NCI-H446 (cell line): ENCODE data around the gene LARP4B.
"Not testable (repeated sequence)": the region's sequence is repeated elsewhere in the genome, so short reads cannot be mapped to it uniquely, and the experiment has no call there.

Experiments used
- DNase-seq, 2 experiments: peaks; one replicate each; lab custom pipeline; 2025; lab: John Stamatoyannopoulos, UW

The LARP4B gene

DNA sequence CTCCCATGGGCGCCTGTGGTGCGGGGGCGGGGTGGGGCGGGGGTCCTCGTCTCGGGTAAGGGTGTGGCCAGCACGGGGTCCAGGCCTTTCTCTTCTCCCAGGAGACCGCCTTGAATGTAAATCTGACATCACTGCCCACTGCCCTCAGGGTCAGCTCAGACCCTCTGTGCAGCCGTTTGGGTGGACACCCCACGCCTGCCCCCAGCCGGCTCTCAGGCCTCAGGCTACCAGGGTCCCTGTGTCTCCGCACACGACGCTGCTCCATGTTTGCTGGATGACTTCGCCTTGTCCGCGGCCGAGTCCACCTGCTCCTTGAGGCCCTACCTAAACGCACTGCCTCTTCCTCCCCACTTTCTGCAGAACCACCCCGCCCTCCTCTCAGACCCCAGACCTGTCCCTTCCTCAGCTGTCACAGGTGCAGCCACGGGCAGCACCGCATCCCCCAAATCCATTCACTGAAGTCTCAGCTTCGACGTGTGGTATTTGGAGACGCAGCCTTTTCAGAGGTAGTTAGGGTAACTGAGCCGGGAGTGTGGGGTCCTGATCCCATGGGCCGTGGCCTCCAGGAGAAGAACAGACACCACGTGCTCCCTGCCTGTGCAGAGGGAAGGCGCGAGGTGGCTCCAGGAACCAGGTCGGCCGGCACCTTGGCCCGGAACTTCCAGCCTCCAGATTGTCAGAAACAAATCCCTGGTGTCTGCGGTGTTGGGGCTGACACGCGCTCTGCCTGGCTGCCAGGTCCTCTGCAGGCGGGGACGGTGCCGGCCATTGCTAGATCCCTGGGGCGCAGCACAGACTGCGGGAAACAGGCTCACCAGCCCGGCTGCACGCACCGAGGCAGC is 144.7 kb downstream of the LARP4B start:
- no peak for DNase-seq

DNA sequence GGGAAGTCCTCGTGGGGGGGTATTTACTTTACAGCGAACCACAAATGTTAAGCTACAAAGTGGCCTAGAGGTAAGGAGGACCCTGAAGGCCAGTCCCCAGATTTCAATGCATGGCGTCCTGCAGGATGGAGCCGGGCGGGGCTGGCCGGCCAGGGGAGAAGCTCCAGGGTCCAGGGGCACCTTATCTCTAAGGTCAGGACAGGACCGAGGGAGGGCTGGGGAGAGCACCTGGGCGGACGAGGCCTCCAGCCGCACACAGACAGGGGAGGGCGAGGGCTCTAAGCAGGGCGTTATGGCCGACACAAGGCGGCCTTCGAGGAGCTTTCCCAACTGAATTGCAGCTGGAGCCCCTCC is 145.7 kb downstream of the LARP4B start:
- no peak for DNase-seq

DNA sequence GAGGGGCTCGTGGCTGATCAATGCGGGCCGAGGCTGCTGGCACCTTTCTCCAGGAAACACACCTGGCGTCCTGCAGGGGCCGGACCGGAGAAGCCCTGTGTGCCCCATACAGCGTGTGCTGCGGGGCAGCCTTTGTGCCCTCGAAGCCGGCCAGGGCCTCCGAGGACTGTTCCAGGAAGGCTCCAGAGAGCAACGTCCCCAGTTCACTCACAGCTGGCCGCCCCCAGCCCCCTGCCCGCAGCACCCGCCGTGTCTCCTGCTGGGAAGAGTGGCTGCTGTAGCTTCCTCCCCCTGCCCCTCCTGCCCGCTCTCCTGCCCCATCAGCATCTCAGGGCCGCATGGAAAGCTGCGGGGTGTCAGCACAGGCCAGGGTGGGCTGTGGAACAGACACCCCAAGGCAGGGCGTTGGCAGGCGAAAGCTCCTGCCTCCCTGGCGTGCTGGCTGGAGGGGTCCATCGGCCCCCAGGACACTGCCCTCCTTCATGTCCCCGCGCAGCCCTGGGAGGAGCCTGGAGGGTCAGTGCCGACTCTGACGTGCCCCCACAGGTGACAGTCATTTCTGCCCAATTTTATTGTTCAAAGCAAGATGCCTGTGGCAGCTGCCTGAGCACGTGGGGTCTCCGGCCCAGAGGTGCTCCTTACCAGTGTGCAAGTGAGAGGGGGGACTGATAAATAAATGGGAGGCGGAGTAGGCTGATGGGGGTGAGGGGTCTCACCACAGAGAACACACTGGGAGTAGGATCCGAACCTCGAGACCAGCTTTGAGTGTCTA is 146.2 kb downstream of the LARP4B start:
- DNase-seq, result no peak

DNA sequence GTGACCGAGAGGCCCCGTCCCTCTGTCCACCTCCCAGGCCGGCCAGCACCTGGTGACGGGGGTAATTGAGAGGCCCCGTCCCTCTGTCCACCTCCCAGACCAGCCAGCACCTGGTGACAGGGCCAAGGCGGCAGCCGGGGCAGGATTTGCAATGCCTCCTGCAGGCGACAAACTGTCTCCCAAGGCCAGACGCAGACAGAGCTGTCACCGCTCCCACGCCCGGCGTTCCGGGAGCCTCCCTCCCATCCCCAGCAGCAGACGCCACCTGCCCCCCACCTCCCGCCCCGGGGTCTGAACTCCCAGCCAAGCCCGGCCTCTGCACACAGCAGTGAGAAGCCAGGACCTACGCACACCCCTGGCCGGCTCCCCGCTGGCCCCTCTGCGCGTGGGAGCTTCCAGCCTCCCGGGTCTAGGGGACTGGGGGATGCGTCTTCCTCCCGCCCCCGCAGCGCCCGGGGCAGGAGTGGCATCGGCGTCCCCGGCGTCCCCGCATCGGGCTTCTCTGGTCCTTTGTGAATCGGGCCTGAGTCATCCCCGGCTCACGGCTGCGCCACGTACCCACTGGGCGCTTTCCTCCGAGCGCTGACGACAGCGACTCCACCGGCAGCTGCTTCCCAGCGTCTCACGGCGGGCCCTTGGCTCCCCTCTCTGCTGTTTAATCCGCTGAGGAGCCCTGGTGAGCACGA is 147.0 kb downstream of the LARP4B start:
- peak in 1 of 2 experiments; percentile 33 for DNase-seq

DNA sequence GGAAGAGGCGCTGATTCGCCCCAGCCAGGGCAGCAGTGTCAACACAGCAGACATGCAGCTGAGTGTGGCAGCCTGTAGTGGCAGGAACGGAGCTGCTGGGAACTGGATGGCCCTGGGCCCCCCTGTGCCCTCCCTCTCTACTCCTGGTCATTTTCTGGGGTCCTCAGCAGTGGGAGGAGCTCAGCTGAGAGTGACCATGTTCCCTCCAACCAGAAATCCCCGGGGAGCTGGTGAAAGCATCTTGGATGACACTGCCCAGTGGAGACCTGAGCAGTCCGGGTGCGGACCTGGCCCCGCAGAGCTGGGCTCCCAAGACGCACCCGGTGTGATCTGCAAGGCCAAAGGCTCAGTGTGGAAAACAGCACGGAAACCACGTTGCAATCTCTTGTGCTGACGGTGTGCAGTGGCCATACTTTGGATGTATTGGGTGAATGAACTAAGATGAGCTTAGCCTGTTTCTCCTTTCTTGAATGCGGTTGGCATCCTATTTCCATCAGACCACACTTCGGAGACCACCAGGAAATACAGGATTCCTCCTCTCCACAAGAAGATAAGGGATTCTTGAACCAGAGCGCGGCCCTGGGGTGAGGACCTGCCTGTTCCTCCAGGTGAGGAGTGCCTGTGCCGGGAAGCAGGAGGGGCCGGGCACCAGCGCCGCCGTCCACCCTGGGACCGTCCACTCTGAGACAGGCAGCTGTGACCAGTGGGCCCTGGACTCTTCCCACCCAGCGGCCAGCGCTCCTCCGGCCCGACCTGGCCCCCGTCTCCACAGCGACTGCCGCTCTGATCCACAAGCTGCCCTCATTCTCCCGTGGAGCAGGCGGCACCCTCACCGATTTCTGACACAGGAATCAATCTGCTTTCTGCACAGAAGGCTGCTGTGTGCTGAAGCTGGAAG is 148.5 kb downstream of the LARP4B start:
- no peak for DNase-seq

DNA sequence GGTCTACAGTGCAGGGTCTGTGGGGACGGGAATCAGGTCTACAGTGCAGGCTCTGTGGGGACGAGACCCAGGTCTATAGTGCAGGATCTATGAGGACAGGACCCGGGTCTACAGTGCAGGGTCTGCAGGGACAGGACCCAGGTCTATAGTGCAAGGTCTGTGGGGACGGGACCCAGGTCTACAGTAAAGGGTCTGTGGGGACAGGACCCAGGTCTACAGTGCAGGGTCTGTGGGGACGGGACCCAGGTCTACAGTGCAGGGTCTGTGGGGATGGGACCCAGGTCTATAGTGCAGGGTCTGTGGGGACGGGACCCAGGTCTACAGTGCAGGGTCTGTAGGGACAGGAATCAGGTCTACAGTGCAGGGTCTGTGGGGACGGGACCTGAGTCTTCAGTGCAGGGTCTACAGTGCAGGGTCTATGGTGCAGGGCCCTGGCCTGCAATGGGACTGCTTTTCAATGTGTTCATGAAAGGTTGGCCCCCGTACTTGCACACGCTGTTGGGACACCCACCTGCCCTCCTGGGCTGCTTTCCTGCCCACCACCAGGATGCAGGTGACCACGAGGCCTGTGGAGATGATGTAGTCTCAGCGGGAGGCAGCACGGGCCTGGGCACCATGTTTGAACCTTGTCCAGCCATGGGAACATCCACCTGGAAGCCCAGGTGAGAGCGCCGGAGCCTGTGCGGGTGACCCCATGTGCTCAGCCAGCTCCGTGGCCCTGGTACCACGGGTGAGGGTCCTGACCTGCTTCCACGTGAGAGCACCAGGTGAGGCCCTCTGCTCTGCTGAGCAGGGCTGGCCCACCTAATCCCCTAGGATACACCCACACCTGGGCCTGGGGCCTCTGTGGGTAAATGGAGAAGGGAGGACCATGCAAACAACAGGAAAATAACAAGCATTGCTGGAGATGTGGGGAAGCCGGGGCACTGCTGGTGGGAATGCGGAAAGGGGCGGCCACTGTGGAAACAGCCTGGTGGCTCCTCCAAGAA is 150.7 kb downstream of the LARP4B start:
- DNase-seq, result no peak

DNA sequence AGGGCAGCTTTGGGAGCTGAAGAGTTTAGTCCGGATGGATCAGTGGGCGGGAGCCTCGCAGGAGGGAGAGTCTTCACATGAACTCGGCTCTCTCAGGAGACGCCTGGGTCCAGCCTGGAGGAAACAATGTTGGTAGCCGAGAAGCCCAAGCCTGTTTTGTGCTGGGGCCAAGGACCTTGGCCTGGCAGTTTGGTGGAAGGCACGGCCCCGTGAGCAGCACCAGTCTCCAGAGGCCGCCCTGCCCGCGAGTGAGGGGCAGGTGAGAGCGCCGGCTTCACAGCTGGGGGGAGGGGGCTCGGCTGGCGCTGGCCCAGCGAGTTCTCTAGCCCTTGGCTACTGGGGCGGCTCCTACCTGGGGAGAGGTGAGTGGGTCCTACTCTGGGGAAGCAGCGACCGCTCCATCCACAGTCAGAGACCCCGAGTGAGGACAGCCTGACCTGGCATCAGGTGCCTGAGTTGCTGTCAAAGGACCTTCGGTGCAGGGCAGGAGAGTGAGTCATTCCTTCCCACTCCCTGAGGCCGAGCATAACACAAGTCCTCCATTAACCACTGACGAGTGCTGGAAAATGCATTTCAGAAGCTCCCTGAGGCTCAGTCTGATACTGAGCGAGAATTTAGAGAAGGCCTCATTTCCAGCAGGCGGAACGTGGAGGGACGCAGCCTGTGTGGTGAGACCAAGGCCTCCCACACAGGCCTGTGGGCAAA is 152.7 kb downstream of the LARP4B start:
- no peak for DNase-seq

DNA sequence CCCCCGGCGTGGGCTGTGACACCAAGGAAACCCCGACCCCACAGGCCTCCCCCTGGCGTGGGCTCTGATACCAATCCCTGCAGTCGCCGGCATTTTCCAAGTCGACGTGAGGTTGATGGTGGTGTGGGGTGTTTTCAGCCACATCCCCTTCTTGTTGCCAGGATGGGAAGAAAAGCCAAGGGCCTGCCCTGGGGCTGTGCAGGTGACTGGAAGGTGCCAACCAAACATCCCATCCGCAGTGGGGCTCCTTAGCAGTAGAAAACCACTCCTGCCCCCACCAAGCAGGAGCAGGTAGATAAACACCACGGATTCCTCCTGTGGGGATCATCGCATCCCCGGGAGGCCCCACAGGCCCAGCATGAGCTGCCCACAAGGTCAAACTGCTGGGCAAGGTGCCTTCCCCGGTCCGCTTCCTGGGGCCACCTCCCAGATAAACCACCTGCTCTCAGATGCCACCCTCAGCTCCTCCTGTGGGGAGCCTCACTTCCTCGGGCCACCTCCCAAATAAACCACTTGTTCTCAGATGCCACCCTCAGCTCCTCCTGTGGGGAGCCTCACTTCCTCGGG is 153.5 kb downstream of the LARP4B start:
- DNase-seq, result no peak

DNA sequence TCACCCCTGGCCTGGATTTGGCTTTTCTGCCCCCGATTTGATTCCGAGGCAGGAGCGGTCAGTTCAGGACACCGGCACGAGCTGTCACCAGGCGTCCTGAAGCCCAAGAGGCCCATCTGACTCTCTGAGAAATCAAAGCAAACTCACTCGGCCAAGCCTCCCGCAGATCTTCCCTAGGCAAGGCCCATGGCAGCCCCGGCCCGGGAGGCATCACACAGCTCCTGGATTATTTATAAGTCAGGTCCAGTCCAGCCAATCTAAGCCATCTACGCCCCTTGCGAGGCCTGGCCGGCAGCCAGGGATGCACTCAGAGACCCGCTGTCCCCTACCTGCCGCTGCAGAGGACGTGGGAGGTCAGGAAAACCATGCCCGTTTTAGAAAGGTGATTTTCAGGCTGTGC is 154.7 kb downstream of the LARP4B start:
- DNase-seq, result no peak

DNA sequence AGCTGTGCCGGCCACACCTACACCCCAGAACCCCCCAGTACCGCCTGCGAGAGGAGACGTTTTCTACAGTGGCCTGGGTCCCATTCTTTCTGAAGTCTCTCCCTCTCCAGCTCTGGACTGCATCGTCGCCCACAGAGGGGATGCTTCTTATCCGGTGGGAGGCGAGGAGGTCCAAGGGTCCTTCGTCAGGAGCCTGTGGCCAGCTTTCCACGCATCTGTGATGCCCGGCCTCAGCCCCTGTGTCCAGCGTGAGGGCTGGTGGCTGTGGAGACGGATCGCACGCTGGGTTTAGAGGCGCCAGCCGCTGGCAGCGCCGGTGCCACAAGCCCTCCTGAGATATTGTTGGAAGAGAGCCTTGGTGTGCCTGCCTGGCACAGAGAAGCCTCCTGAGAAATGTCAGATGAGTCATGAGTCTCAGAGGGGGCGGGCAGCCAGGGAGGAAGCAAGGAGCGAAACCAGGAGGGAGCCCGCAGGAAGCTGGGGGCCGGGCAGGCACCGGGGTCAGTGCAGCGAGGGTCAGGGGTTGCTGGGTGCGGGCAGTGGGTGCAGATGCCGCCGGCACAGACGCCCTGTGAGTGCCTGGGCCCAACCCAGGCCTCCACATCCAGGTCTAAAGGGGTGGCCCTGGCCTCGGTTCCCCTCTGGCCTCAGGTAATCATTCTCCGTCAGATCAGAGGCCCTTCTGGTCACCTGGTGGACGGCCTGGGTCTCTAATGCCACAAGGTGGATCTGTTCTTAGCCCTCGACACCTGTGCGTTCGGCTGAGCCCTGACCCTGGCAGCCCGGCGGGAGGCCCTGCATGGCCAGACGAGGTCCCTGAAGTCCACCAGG is 156.0 kb downstream of the LARP4B start:
- peak in 1 of 2 experiments; percentile 45 for DNase-seq

DNA sequence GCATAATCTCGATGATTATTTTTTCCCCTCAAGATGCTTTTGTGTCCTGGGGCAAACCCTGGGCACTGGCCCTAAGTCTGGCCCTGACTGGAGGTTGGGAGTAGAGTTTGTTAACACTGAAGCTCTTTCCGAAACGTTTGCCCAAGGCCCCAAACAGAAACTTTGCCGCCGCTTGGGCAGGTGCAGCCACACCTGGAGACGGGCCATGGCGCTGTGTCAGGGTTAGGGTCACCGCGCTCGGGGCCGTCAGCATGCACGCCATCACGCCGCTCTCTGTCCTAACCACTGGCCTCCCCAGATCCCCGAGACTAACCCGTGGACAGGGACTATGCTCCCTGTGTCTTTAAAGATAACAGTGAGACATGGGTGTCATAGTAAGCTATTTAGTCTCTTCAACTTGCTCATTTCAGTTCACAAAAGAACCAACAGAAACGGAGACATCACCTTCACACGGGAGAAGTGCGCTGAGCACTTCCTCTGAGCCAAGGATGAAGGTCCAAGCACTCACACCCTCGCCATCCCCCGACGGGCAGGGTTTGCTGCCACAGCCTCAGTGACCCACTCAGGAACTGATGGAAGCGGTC is 156.8 kb downstream of the LARP4B start:
- no peak for DNase-seq

DNA sequence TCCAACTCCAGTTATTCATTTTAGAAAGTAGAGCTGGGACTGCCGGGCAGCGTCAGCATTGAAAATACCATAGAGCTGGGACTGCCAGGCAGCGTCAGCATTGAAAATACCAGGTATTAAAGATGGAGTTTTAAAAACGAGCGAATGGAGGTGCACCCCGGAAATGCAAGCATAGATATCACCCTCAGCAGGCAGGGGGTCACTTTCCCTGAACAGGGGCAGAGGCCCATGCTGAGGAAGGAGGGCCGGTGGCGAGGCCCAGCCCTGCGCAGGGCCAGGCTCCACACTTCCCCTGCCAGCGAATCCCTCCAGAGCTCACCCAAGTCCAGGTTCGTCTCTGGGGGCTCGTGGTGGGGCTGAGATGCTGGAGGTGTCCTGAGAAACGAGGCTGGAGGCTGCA is 157.3 kb downstream of the LARP4B start:
- no peak for DNase-seq

DNA sequence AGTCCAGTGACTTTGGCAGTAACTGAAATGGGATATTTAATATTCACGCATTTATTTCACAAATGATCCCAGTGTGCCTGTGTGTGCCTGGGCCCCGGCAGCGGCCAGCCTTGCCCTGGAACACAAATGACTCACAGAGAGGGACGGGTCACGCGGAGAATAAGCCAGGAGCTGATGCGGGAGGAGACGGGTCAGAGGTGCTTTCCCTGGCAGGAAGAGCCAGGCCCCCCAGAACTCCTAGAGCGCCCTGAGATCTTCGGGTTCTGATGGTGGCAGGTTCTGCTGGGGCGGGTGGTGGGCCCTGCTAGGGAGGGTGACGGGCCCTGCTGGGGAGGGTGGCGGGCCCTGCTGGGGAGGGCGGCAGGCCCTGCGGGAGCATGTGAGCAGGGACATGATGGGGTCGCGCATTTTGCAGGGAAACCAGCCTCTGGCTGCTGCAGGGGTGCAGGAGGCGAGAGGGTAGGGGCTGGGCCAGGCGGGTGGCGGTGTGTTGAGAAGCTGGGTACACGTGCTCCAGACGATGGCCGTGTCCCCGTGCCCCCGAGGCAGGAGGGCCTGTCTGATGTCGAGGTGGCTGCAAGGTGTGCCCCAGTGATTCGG is 157.8 kb downstream of the LARP4B start:
- no peak for DNase-seq

DNA sequence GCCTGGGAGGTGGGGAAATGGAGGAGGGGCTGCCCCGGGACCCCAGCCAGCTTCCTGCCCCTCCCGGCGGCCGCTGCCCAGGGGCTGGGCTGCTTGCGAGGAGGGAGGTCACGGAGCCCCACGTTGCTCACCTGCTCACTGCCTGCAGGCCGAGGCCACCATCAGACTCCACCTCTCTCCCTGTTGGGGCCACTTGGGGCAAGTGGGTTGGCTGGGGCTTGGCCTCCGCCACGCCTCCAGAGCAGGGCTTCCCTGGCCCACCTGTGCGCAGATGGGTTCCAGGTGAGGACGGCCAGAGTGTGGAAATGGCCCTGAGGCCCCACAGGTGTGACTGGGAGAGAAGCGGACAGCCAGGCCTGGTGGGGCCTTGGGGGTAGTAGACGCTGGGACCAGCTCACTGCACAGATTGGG is 159.3 kb downstream of the LARP4B start:
- no peak for DNase-seq

DNA sequence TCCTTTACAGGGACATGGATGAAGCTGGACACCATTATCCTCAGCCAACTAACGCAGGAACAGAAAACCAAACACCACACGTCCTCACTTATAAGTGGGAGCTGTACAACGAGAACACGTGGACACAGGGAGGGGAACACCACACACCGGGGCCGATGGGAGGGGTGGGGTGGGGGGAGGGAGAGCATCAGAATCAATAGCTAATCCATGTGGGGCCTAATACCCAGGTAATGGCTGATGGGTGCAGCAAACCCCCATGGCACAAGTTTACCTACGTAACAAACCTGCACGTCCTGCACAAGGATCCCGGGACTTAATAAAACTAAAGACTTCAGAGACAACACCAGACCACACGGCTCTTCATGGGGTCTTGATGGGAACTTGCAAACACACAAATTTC is 159.9 kb downstream of the LARP4B start:
- no peak for DNase-seq

DNA sequence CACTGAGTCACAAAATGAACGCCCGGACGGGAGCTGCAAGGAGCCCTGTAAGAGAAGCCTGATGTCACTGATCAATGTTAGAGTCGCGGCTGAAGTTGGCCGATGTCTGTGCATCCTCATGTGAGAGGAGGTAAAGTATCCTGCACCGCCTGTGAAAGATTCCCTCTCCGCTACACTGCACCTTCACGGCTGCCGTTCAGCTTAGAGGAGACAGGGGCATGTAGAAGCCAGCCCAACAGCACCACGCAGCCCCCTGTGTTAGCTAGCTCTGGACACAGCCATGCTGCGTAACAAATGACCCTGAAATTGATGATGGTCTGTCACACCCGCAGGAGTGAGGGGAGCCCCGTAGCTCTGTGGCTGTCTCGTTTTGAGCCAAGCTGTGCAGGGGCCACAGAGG is 160.5 kb downstream of the LARP4B start:
- no peak for DNase-seq

DNA sequence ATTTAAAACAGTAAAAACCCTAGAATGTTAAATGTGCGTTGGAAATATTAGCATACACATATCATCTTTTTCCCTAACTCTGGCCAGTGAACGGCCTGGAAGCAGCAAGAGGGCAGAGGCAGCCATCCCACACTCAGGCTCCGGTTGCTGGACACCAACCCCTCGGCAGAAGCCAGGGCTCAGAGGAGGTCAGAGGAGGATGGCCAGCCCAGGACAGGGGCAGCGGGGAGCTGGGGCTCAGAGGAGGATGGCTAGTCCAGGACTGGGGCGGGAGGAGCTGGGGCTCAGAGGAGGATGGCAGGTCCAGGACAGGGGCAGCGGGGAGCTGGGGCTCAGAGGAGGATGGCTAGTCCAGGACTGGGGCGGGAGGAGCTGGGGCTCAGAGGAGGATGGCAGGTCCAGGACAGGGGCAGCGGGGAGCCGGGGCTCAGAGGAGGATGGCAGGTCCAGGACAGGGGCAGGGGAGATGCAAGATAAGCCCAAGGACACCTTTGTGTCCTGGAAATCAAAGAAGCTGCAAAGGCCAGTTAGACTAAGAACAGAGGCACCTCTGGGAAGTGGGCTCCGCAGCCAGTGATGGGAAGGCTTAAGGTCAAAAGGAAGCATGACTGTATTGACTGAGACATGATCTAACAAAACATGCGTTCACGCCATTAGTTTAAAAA is 161.3 kb downstream of the LARP4B start:
- not testable (repeated sequence) for DNase-seq
